ENCODE results near the gene HNRNPU.
A peak's percentile ranks its signal among the peaks of the same experiment; 100 is the strongest.

HNRNPU gene

GRCh38 chr1:244858357-244858756 is 6.0 kb downstream of the HNRNPU start:
- no peak for DNase-seq (ENCODE audit: low read depth, low spot score)
- Histone ChIP-seq H3K4me3 (no peak overlapping the region; the same call in 1 of the 2 replicates), H3K9ac (ENCODE audit: insufficient read length) (no peak overlapping the region), H3K27ac (peak overlapping the region; percentile 2; the same call in 1 of the 2 replicates), H3K36me3 (ENCODE audit: insufficient read depth, low read length) (peaks cover 94% of the 10 kb centered on the region), H3K9me3 (ENCODE audit: low read depth, low read length) (no peaks in the 10 kb centered on the region)
- TF ChIP-seq EZH2 (IDR thresholded peaks at IDR 0.05) (no peak), POLR2AphosphoS5 (IDR thresholded peaks at IDR 0.05; ENCODE audit: borderline replicate concordance, low read depth, low read length) (no peak), FOXP2 (optimal IDR thresholded peaks at IDR 0.05; ENCODE audit: control extremely low read depth, extremely low read length, insufficient read depth) (no peak)

GRCh38 chr1:244857761-244858160 is 6.6 kb downstream of the HNRNPU start:
- peak overlapping the region; percentile 24 for H3K9ac ChIP-seq (ENCODE audit: insufficient read length)
- TF ChIP-seq EZH2 (IDR thresholded peaks at IDR 0.05) (no peak), FOXP2 (optimal IDR thresholded peaks at IDR 0.05; ENCODE audit: control extremely low read depth, extremely low read length, insufficient read depth) (no peak), POLR2AphosphoS5 (IDR thresholded peaks at IDR 0.05; ENCODE audit: borderline replicate concordance, low read depth, low read length) (no peak)
- H3K36me3 ChIP-seq (ENCODE audit: insufficient read depth, low read length): peaks cover 99% of the 10 kb centered on the region
- peak overlapping the region; percentile 12; the same call in 1 of the 2 replicates for H3K27ac ChIP-seq
- H3K4me3 ChIP-seq: no peak overlapping the region
- no peak for DNase-seq (ENCODE audit: low read depth, low spot score)
- no peaks in the 10 kb centered on the region for H3K9me3 ChIP-seq (ENCODE audit: low read depth, low read length)

DNA sequence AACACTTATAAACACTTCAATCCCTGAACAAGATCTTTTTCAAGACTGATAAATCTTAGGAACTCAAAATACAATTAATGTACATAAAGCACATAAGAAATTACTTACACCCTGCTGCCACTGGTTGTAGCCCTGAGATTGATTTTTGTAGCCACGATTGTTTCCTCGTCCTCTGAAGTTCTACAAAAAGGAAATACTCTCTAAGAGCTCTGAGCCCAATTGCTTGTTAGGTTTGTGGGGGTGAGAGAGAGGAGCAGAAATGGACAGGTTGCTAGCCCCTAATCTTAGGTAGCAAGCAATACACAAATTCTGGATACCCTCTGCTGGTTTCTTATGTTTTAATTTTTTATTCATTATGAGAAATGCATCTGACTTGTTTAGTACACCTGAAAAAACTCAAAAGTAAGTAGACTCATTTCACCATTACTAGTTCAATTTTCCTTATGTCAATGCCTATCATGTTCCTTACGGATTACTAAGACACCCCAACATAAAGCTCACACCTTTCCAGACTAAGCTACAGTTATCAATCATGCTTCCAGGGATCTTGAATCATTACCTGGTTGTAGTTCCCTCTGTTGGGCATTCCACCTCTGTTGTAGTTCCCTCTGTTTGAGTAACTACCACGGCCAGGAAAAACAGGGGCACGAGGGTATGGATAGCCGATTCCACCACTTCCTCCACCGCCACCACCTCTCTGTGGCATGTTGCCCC is 9.3 kb downstream of the HNRNPU start:
- Histone ChIP-seq H3K4me3 (no peak overlapping the region), H3K9me3 (ENCODE audit: low read depth, low read length) (no peaks in the 10 kb centered on the region), H3K36me3 (ENCODE audit: insufficient read depth, low read length) (peaks cover 99% of the 10 kb centered on the region), H3K27ac (0 out of 2 replicates have a peak overlapping the region, but pooled peaks have one; percentile 2), H3K9ac (ENCODE audit: insufficient read length) (no peak overlapping the region)
- TF ChIP-seq POLR2AphosphoS5 (IDR thresholded peaks at IDR 0.05; ENCODE audit: borderline replicate concordance, low read depth, low read length) (no peak), EZH2 (IDR thresholded peaks at IDR 0.05) (no peak), FOXP2 (optimal IDR thresholded peaks at IDR 0.05; ENCODE audit: control extremely low read depth, extremely low read length, insufficient read depth) (no peak)
- no peak for DNase-seq (ENCODE audit: low read depth, low spot score)

DNA sequence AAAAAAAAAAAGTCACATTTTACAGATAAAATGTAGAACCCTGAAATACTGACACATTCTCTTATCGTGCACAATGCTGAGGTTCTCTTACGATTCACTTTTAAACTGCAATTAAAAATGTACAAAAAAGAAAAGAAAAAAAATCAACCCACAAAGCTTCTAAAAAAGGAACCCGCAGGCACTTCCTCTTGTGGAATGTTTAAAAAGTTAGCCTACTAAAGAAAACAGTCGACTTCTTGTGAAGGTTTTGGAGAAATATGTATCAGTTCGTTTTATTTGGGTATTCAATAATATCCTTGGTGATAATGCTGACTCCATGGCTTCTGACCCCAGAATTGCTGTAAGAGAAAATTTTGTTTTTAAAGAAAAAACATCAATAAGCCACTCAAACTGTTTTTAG is 10.2 kb downstream of the HNRNPU start:
- Histone ChIP-seq H3K9me3 (ENCODE audit: low read depth, low read length) (no peaks in the 10 kb centered on the region), H3K27ac (no peak overlapping the region), H3K4me3 (no peak overlapping the region), H3K36me3 (ENCODE audit: insufficient read depth, low read length) (peaks cover 99% of the 10 kb centered on the region), H3K9ac (ENCODE audit: insufficient read length) (no peak overlapping the region)
- no peak for TF ChIP-seq FOXP2 (optimal IDR thresholded peaks at IDR 0.05; ENCODE audit: control extremely low read depth, extremely low read length, insufficient read depth)
- no peak for DNase-seq (ENCODE audit: low read depth, low spot score)

- H3K9me3 ChIP-seq (ENCODE audit: low read depth, low read length): no peaks in the 10 kb centered on the region
- DNase-seq (ENCODE audit: low read depth, low spot score): no peak
- no peak for TF ChIP-seq FOXP2 (optimal IDR thresholded peaks at IDR 0.05; ENCODE audit: control extremely low read depth, extremely low read length, insufficient read depth)
- TF ChIP-seq EZH2 (IDR thresholded peaks at IDR 0.05): no peak
- no peak for TF ChIP-seq POLR2AphosphoS5 (IDR thresholded peaks at IDR 0.05; ENCODE audit: borderline replicate concordance, low read depth, low read length)
- peak overlapping the region; percentile 10; the same call in 1 of the 2 replicates for H3K27ac ChIP-seq
- H3K9ac ChIP-seq (ENCODE audit: insufficient read length): no peak overlapping the region
- no peak overlapping the region for H3K4me3 ChIP-seq
- peaks cover 99% of the 10 kb centered on the region for H3K36me3 ChIP-seq (ENCODE audit: insufficient read depth, low read length)
Measured at GRCh38 chr1:244852694-244853093, 11.6 kb downstream of the HNRNPU start.

- H3K9ac ChIP-seq (ENCODE audit: insufficient read length): no peak overlapping the region
- DNase-seq (ENCODE audit: low read depth, low spot score): no peak
- TF ChIP-seq FOXP2 (optimal IDR thresholded peaks at IDR 0.05; ENCODE audit: control extremely low read depth, extremely low read length, insufficient read depth): no peak
- TF ChIP-seq POLR2AphosphoS5 (IDR thresholded peaks at IDR 0.05; ENCODE audit: borderline replicate concordance, low read depth, low read length): no peak
- TF ChIP-seq EZH2 (IDR thresholded peaks at IDR 0.05): no peak
- peak overlapping the region; percentile 48; the same call in 1 of the 2 replicates for H3K27ac ChIP-seq
- peaks cover 99% of the 10 kb centered on the region for H3K36me3 ChIP-seq (ENCODE audit: insufficient read depth, low read length)
- no peak overlapping the region for H3K4me3 ChIP-seq
- H3K9me3 ChIP-seq (ENCODE audit: low read depth, low read length): no peaks in the 10 kb centered on the region
Measured at GRCh38 chr1:244851546-244852231, 12.7 kb downstream of the HNRNPU start.

DNA sequence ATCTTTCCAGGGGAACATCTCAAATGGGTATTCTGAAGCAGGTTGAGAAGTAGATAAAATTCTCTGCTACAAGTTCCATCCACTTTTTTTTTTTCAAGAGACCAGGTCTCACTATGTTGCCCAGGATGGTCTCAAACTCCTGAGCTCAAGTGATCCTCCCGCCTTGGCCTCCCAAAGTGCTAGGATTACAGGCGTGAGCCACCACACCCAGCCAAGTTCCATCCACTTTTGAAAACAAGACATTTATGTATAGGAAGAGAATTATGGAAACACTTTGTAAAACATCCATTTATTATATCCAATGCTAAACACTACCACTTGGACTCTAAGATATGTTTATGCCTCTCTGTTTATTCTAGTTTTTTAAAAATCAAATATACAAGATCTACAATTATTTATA is 13.4 kb downstream of the HNRNPU start:
- no peak for DNase-seq (ENCODE audit: low read depth, low spot score)
- no peak overlapping the region for H3K9ac ChIP-seq (ENCODE audit: insufficient read length)
- no peak overlapping the region for H3K27ac ChIP-seq
- no peaks in the 10 kb centered on the region for H3K9me3 ChIP-seq (ENCODE audit: low read depth, low read length)
- TF ChIP-seq POLR2AphosphoS5 (IDR thresholded peaks at IDR 0.05; ENCODE audit: borderline replicate concordance, low read depth, low read length) (no peak), FOXP2 (optimal IDR thresholded peaks at IDR 0.05; ENCODE audit: control extremely low read depth, extremely low read length, insufficient read depth) (no peak), EZH2 (IDR thresholded peaks at IDR 0.05) (no peak)
- H3K36me3 ChIP-seq (ENCODE audit: insufficient read depth, low read length): peaks cover 99% of the 10 kb centered on the region
- no peak overlapping the region for H3K4me3 ChIP-seq

GRCh38 chr1:244850099-244850852 is 14.1 kb downstream of the HNRNPU start:
- TF ChIP-seq POLR2AphosphoS5 (IDR thresholded peaks at IDR 0.05; ENCODE audit: borderline replicate concordance, low read depth, low read length) (no peak), EZH2 (IDR thresholded peaks at IDR 0.05) (no peak), FOXP2 (optimal IDR thresholded peaks at IDR 0.05; ENCODE audit: control extremely low read depth, extremely low read length, insufficient read depth) (no peak)
- Histone ChIP-seq H3K9me3 (ENCODE audit: low read depth, low read length) (no peaks in the 10 kb centered on the region), H3K36me3 (ENCODE audit: insufficient read depth, low read length) (peaks cover 99% of the 10 kb centered on the region), H3K27ac (no peak overlapping the region), H3K4me3 (no peak overlapping the region), H3K9ac (ENCODE audit: insufficient read length) (no peak overlapping the region)
- no peak for DNase-seq (ENCODE audit: low read depth, low spot score)
